NCI-H524 treated with DMSO at 0.1 percent for 48 hours (cell line): ENCODE data around the gene PKDCC.

Source experiments
- DNase-seq: peaks from one replicate; lab custom pipeline; 2025; lab: John Stamatoyannopoulos, UW

PKDCC gene

GRCh38 chr2:42047488-42048298 is at the start of gene PKDCC:
PKDCC (plus strand) TSS chr2:42048021; CDS start chr2:42048200, 179 bp downstream.
- DNase-seq, result peak; percentile 15

GRCh38 chr2:41998186-41999127 is 49.4 kb upstream of the PKDCC start:
- DNase-seq, result no peak

- DNase-seq, result no peak
Measured at GRCh38 chr2:41999128-41999480, 48.7 kb upstream of the PKDCC start.

GRCh38 chr2:41999592-42000281 is 48.1 kb upstream of the PKDCC start:
- no peak for DNase-seq

GRCh38 chr2:42001711-42002201 is 46.1 kb upstream of the PKDCC start:
- no peak for DNase-seq

DNA sequence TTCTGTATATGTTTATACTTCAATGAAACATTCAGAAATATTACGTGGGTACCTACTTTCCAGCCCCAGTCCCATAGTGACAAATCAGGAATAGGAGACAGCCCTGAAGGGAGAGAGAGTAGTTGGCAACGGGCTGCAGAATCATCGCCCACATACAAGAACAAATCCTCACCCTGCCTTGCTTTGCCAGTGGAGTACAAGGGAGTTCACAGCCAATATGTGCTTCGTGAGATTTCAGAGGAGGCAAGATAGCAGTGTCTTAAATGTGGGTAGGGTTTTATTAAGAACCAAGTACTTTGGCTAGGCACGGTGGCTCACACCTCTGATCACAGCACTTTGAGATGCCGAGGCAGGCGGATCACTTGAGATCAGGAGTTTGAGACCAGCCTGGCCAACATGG is 40.3 kb upstream of the PKDCC start:
- DNase-seq, result no peak

- no peak for DNase-seq
Measured at GRCh38 chr2:42008241-42008921, 39.4 kb upstream of the PKDCC start.

DNA sequence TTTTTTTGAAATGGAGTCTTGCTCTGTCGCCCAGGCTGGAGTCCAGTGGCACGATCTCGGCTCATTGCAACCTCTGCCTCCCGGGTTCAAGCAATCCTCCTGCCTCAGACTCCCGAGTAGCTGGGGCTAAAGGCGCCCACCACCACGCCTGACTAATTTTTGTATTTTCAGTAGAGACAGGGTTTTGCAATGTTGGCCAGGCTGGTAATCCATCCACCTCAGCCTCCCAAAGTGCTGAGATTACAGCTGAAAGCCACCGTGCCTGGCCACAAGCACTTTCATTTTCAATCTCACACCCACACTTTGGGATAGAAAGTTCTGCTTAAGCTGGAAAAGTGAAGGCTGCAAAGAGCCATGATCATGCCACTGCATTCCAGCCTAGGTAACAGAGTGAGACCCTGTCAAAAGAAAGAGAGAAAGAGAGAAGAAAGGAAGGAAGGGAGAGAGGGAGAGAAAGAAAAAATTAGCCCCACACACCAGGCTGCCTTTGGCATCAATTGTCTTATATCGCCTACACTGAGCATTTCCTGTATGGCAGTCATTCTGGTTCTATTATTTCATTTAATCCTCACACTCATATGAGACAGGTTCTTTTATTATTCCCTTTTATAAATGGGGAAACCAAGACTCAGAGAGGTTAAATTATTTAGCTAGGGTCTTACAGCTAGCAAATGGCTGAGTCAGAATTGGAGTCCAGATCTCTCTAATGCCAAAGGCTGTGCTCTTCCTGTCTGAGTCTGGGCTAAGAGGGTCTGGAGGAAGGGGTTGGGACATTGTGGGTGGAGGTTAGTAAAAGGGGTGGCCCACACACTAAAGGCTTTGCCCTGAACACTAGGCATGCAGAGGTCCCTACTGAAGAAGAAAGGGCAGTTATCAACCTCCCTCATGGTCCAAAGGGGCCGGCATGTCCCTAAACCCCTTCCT is 37.9 kb upstream of the PKDCC start:
- no peak for DNase-seq

GRCh38 chr2:42010743-42011298 is 37.0 kb upstream of the PKDCC start:
- DNase-seq, result no peak

DNA sequence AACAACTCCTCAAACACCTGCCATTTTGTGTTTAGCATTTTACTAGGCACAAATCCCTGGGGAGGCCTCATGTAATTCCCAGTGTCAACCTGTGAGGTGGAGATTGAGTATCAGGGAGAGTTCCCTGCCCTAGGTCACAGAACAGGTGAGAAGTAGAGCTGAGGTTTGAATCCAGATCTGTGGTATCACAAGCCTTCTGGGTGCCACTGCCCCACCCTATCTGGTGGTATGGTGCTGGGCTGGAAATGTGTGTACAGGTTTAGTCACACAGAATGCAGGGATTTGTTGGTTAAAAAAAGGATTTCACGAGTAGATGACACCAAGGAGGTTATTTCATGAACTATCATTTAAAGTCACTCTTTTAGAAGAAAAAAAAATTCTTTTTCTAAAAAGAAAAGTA is 35.7 kb upstream of the PKDCC start:
- DNase-seq, result no peak

DNA sequence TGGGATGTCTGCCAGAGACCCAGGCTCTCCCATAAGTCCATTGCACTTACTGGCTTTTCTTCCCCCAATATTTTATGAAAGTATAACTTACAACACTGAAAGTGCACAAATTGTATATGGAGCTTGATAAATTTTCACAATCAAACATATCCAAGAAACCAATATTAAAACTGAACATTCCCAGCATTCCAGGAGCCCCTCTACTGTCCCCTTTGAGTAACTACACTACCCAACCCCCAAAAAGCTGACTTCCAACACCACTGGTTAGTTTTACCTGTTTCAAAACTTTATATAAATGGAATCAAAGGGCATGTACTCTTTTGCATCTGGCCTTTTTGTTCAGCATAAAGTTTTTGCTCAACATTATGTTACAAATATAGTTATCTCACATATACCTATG is 35.2 kb upstream of the PKDCC start:
- no peak for DNase-seq

GRCh38 chr2:42013409-42013808 is 34.4 kb upstream of the PKDCC start:
- DNase-seq, result no peak

DNA sequence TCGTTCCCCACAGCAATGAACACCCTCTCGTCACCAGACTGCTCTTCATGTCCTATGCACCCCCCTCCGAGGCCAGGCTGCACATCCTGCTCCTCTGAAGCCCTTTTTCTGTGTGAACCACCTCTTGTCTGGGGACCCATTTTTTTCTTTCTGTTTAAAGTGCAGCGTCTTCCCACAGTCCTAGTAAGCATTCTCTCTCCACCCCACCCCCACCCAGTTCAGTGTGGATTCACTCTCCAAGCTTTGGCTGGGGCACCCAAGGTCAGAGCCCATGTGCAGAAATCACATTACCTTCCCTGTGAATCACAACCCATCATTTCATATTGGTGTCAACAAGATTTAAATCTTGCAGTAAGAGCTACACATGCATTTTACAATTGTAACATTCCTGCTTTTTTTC is 26.4 kb upstream of the PKDCC start:
- DNase-seq, result no peak

DNA sequence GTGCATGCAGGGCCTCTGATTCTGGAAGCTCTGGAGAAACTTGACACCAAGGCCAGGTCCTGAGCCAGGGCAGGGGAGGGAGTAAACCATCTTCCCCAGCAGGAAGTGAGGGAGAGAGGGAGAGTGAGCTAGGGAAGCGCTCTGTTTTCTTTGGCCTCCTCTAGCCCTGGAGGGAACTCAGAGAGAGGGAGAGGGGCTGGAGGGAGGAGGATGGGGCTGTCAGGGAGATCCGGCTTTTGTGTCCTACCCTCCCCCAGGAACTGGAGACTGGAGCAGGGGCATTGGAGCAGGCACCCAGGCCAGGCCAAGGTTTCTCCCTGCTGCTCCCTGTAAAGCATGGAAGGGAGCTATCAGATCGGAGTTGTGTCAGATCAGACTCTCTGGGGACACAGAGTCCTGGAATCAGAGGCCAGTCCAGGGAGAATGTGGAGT is 22.7 kb upstream of the PKDCC start:
- no peak for DNase-seq

- DNase-seq, result no peak
Measured at GRCh38 chr2:42026272-42026671, 21.5 kb upstream of the PKDCC start.

- DNase-seq, result no peak
Measured at GRCh38 chr2:42028571-42029148, 19.2 kb upstream of the PKDCC start.

DNA sequence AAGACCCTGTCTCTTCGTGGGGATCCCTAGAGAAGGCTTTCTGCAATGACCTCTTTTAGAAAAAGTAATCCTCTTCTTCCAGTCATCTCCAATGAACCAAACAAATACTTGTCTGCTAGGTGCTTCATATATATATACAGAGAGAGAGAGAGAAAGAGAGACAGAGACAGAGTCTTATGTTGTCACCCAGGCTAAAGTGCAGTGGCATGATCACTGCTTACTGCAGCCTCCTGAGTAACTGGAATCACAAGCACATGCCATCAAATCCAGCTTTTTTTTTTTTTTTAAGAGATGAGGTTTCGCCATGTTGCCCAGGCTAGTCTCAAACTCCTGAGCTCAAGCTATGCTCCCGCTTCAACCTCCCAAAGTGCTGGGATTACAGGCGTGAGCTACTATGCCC is 18.6 kb upstream of the PKDCC start:
- no peak for DNase-seq

GRCh38 chr2:42029639-42030199 is 18.1 kb upstream of the PKDCC start:
- no peak for DNase-seq

DNA sequence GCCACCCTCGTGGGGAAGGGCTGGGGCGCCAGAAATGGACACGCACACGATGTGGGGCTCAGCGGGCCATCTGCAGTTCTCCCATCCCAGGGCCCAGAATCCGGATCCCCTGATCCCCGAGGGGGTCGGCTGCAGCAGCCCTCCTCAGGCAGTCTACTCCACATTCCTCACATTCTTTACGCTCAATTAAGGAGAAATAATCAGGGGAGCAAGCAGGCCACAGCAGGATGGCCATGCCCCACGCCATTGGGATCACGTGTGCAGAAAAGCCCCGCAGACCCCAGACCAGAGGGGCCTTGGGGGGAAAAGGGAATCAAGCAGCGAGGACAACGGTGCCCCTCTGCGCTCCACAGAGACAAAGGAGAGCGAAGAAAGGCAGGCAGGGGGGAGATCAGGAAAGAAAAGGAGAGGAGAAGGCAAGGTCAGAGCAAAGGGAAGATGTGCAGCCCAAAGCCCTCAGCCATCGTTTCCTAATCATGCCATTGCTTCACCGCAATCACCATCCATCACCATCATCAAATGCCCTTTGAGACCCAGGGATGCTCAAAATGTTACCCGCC is 17.5 kb upstream of the PKDCC start:
- no peak for DNase-seq
